ENCODE measurements around the gene P2RX4. TPM values are rescaled to one million over a fixed set of nuclear protein-coding genes. Genes with fewer than 3 reads are reported as not detected.

Gene P2RX4
- total and polyA plus RNA-seq, 2 of the 8 experiments (the other 6 are each of a cell fraction or from before 2014, with no cell fraction given) = 9.5 to 12.2 TPM

GRCh38 chr12:121278169-121279070, 68.5 kb downstream of the P2RX4 start (continued):
- TF ChIP-seq MAFK (IDR thresholded peaks at IDR 0.05; ENCODE audit: low read depth, low read length) (no peak), RXRA (IDR thresholded peaks at IDR 0.05; ENCODE audit: insufficient read depth, low read depth, low read length) (no peak), SRF (IDR thresholded peaks at IDR 0.05; ENCODE audit: low read depth, low read length) (no peak), CREB1 (IDR thresholded peaks at IDR 0.05) (no peak), ATF2 (IDR thresholded peaks at IDR 0.05; ENCODE audit: low read length) (no peak)
